Suppressor macrophage (primary cell): ENCODE measurements around the gene CDH4.

Source experiments
- DNase-seq, 4 experiments: peaks; one replicate each; pipeline ENCODE4 v3.0.0-alpha.2; 2020 to 2022

The CDH4 gene

DNA sequence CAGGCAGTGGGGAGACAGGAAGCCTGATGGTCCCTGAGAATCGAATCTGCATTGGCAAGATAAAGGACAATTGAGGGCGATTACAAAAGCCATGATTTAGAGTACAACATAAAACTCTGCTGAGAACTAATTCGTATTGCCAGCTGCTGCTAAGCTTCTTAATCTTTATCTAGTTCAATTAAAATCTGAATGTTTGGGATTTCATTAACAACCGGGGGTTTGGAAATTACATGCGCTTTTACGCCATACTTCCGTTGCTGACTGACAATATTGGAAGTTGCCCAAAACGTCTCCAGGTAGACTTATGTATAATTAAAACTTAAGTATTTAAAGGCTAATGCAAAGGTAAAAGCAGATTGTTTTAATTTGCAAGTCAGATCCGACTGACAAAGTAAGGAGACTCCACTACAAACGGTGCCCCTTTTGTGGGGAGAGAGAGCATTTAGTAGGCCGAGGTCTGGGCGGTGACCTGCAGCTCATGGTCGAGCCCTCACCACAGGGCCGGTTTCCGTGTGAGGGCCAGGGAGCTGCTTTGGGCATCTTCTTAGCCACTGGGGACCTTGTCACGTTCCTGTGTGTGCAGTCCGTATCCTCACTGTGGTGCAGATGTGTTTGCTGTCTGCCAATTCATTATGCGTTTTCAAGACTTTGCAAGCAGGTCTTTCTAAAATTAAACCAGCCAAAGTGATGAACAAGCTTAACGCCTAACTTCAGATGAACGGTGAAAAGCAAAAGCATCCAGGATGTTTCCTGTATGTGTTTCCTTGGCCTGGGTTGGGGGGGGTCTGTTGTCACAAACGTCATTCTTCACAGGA lies 49.9 kb downstream of the CDH4 start:
- no peak for DNase-seq

DNA sequence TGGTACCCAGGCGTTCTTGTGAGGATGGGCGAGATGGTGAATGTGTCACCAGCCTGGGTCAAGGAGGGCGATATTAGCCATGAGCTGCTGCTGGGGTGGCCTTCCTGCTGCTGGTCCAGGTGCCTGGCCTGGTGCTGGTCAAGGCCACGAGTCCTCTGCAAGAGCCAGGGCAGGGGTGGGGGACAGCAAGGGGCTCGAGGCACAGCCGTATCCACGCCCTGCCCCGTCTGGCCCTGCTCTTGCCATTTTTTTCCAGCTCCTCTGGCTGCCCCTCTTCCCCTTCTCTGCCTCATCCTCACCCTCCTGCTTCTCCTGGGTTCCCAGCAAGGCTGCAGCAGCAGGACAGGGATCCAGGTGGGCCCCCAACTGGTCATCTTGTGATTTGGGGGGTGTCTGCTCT lies 51.2 kb downstream of the CDH4 start:
- no peak for DNase-seq

DNA sequence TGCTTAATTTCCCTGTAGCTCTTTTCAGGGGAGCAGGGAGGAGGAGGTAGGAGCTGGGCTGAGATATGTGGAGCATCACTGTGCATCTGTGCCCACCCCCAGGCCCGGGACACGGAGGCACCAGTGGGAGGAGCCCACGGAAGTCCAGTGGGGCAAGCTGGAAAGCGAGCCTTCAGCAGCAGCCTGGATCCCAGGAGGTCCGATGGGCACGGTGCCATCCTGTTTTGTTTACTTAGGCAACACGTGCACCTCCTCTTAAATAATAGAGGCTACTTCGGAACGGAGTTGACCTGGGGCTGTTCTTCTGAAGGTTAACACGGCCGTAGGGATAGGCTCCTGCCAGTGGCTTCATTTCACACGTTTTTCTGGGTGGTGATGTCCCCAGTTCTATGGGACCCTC lies 51.6 kb downstream of the CDH4 start:
- DNase-seq = no peak

DNA sequence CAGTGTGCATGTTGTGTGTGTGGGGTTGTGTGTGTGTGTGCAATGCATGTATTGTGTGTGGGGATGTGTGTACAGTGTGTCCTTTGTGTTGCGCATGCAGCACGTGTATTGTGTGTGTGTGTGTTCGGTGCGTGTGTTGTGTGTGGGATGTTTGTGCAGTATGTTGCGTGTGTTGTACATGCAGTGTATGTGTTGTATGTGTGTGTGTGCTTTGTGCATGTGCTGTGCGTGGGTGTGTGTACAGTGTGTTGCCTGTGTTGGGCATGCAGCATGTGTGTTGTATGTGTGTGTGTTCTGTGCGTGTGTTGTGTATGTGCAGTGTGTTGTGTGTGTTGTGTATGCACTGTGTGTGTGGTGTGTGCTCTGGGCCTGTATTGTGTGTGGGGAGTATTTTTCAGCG lies 52.7 kb downstream of the CDH4 start:
- DNase-seq = no peak

GRCh38 chr20:61306937-61307475 lies 54.9 kb downstream of the CDH4 start:
- DNase-seq = no peak

GRCh38 chr20:61307686-61308476 lies 55.8 kb downstream of the CDH4 start:
- DNase-seq = no peak

DNA sequence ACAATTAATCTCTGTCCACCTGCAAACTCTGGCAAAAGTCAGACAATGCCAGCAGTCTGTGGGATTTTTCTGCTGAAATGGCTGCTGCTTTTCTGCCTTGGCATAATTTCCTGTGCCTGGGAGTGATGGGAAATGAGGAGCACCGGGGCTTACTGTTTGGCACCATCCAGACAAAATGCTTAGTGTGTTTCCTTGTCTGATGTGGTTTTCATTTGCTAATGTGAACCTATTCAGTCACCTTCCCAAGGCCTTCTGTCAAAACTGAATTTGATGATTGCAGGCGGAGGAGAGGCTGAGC lies 56.4 kb downstream of the CDH4 start:
- DNase-seq = no peak

GRCh38 chr20:61310954-61311353 lies 58.9 kb downstream of the CDH4 start:
- DNase-seq = no peak

- no peak for DNase-seq
These were observed 59.8 kb downstream of the CDH4 start for GRCh38 chr20:61311656-61312387.

- DNase-seq = no peak
These were observed 60.9 kb downstream of the CDH4 start for GRCh38 chr20:61312925-61313324.

DNA sequence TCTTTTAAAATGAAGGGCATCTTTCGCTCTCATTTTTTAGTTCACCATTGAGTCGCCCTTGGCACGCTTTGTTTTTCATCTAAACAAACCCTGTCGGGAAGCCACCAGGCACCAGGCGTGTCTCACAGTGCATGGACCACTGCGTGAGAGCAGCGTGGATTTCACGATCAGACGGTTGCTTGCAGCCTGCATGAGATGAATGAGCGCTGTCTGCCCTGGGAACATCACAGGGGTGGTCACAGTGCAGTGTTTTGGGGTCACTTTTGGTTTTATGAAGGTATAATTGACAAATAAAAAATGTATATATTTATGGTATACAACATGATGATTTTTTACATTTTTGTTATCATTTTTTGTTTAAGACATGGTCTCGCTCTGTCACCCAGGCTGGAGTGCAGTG lies 61.3 kb downstream of the CDH4 start:
- DNase-seq = no peak

DNA sequence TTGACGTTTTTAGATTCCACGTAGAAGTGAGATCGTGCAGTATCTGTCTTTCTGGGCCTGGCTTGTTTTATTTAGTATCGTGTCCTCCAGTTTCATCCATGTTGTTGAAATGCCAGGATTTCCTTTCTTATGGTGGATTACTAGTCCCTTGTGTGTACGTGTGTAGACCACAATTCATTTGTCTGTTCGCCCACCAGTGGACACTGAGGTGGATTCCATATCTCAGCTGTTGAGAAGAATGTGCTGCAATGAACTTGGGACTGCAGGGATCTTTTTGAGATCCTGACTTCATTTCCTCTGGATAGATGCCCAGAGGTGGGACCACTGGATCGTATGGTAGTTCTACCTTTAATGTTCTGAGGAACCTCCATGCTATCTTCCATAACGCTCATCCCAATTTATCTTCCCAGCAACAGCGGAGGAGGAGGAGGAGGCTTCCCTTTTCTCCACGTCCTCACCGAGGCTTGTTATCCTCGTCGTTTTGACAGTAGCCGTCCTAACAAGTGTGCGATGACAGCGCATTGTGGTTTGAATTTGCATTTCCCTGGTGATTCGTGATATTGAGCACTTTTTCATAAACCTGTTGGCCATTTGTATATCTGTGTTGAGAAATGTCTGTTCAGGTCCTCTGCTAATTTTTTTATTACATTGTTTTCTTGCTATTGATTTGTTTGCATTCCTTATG lies 62.4 kb downstream of the CDH4 start:
- DNase-seq = no peak

DNA sequence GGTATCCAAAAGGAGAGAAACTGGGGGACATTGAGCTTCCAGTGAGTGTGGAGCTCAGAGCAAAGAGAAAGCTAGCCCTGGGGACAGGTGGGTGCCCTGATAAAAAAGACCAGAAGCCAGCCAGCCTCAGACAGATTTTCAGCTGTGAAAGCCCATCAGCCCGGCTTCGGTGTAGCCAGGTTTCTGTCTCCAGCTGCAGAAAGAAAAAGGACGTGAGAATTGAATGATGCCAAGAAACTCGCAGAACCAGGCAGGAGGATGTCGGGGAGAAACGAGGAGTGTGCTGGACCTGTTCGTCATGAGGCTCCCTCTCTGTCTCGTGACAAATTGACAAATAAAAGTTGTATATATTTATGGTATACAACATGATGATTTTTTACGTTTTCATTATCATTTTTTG lies 63.3 kb downstream of the CDH4 start:
- no peak for DNase-seq

DNA sequence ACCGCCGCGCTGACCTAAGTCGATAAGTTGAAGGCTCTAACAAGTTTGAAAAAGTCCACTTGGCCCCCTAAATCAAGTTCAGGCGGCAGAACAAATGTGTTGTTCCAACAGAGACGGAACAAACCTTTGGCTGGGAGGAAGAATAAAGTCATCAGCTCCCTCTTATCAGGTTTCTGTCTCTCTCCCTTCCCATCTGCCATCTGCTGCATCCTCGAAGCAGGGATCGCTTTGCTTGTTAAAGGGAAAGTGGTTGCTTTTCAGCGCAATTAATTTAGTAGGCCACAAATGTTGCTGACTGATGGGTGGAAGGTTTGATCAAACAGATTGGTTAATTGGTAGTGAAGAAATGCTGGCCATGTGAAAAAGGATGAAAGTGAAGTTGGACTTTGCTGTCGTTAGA lies 64.3 kb downstream of the CDH4 start:
- no peak for DNase-seq

GRCh38 chr20:61317966-61318530 lies 66.0 kb downstream of the CDH4 start:
- DNase-seq = no peak

- DNase-seq = no peak
These were observed 68.8 kb downstream of the CDH4 start for GRCh38 chr20:61320691-61321425.

- no peak for DNase-seq
These were observed 69.4 kb downstream of the CDH4 start for GRCh38 chr20:61321481-61321880.

- no peak for DNase-seq
These were observed 70.2 kb downstream of the CDH4 start for GRCh38 chr20:61322151-61322865.

DNA sequence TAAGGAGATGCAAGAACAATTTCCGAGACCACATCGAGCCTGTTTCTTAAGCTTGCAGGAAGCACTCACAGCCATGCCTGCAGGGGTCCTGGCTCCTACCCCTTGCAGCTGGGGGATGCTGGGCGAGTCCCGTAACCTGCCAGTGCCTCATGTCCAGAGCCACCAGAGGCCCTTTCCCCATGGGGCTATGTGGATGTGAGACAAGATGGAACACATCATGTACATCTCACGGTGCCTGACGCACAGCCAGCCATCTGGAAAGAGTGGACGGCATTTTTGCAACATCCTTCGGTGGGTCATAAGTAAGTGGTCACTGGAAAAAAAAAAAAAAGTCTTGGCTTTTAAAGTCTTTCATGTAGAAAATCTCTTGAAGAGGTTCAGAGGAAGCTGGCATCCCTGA lies 72.8 kb downstream of the CDH4 start:
- DNase-seq = no peak

DNA sequence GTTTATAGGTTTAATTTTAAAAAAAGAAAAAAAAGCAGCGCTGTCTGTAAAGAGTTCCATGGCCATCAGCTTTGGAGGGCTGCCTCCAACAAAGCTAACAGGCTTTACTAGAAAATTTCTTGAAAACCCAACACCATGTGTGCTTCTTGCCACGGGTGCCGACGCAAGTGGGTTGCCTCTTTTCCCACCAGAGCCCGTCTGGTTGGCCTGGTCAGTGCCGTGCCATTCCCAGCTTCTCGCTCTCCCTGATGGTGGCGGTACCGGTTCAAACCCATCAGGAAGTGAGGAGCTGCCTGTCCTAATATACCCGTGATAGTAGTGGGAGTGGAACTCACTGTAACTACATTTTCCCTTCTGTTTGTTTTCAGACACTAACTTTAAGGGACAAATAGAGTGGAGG lies 73.7 kb downstream of the CDH4 start:
- no peak for DNase-seq
